Measurements from ENCODE around the gene WDR93. TPM values are rescaled to one million over a fixed set of nuclear protein-coding genes. Genes with fewer than 3 reads are reported as not detected.

WDR93 gene
- total RNA-seq (under 1 TPM in 2 of 10 donors, not detected in 8; 0.15 TPM), polyA plus RNA-seq (under 1 TPM in 1 of 2 donors, not detected in 1; 0.09 TPM)
- long read RNA-seq, donor 1 = 0 reads
- long read RNA-seq, donor 2 = 0 reads
- long read RNA-seq, donor 3 = 0 reads

DNA sequence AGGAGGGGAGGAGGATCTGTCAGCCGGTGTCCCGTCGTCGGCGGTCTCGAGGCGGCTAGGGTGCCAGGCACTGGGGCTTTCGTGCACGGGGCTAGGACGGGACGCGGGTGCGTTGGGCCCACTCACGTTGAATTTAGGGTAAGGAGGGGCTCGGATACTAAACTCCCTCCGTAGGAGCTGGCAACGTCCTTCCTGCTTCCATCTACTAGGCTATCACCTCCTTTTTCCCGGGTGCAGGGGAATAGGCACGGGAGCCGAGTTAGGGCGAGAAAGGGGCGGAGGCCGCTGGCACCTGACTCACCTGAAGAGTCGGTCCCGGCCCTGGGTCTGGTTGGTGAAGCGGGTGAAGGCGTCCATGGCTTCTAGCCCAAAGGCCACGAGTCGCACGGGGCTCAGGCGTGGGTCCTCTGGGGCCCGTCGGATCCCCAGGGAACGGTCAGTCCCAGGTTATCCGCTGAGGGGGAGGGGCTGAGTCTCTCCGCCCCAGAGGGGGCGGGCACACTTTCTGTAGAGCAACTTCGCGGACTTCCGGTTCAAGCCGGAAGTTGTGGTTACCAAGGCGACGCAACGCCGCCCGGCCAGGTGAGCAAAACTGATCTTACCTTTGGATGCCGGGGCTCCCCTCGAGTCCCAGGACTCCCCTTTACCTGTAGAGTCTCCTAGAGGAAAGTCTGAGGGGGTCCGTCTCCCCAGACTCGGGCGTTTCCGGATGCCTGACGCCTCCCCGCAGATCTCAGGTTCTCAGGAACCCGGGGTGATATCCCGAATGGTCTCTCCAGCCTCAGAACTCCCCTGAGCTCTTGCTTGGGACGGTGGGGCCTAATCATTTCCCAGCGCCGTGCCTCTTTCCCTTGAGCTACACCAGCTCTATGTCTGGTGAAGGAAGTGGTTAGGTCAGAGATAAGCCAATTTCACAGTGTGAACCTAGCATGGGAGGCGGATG lies at the start of gene WDR93, which contains the start of gene PEX11A:
TSS of gene WDR93 (plus strand) at position 536 of the 943 bp plus-strand sequence. CDS start 10,936 bp downstream, outside the sequence.
TSS of gene PEX11A (minus strand) at position 479 of the 943 bp plus-strand sequence. CDS start at position 357, 122 bp downstream.
- peak within 1 kb of the TSS; percentile 59 to 86 (median 70) for H3K4me3 ChIP-seq
- H3K36me3 ChIP-seq = peaks cover 0 to 8% (median 0%) of the 10 kb centered on the region in 9 donors
- DNase-seq (peak; percentile 77 to 79), ATAC-seq (peak; percentile 85 to 98 (median 96))
- intact Hi-C loops (cut with DNase I) = loop anchor here in 1 of 10 donors (10.0 kb wide), 1 partner anchor 46 kb away; no protein-coding TSS in a partner anchor
- H3K9me3 ChIP-seq = no peaks in the 10 kb centered on the region
- H3K27ac ChIP-seq = peak within 1 kb of the TSS in 8 of 10 donors; percentile 41 to 78 (median 62)
- peaks cover 0 to 16% (median 10%) of the 10 kb centered on the region in 9 donors for H3K4me1 ChIP-seq
- TF ChIP-seq, protein P1, sequence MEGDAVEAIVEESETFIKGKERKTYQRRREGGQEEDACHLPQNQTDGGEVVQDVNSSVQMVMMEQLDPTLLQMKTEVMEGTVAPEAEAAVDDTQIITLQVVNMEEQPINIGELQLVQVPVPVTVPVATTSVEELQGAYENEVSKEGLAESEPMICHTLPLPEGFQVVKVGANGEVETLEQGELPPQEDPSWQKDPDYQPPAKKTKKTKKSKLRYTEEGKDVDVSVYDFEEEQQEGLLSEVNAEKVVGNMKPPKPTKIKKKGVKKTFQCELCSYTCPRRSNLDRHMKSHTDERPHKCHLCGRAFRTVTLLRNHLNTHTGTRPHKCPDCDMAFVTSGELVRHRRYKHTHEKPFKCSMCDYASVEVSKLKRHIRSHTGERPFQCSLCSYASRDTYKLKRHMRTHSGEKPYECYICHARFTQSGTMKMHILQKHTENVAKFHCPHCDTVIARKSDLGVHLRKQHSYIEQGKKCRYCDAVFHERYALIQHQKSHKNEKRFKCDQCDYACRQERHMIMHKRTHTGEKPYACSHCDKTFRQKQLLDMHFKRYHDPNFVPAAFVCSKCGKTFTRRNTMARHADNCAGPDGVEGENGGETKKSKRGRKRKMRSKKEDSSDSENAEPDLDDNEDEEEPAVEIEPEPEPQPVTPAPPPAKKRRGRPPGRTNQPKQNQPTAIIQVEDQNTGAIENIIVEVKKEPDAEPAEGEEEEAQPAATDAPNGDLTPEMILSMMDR (IDR thresholded peaks at IDR 0.05) = no peak
- H3K27me3 ChIP-seq = no peaks in the 10 kb centered on the region
- 3 to 4% methylated on average over 59 to 60 of the region's 60 CpGs for WGBS, 2 donors

DNA sequence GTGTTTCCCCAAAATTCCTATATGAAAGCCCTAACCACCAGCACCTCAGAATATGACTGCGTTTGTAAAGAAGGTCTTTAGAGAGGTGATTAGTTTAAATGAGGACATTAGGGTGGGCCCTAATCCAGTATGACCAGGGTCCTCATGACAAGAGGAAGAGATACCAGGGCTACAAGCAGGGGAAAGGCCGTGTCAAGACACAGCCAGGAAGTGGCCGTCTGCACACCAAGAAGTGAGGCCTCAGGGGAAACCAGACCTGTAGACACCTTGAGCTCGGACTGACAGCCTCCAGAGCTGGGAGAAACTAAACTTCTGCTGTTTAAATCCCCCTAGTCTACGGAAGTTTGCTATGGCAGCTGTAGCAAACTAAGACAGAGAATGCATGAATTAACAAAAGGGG lies 49.6 kb upstream of the WDR93 start:
- Histone ChIP-seq H3K27ac (no peak overlapping the region), H3K4me3 (no peak overlapping the region), H3K9me3 (no peaks in the 10 kb centered on the region), H3K4me1 (peaks cover 0 to 6% (median 0%) of the 10 kb centered on the region in 9 donors), H3K27me3 (no peaks in the 10 kb centered on the region), H3K36me3 (peaks cover 0 to 14% (median 0%) of the 10 kb centered on the region in 9 donors)
- ATAC-seq = no peak
- TF ChIP-seq, protein P1 (IDR thresholded peaks at IDR 0.05) = no peak
- intact Hi-C loops (cut with DNase I) = loop anchor here in 1 of 10 donors (10.0 kb wide), 1 partner anchor 54 kb away; the partner anchor contains the start of genes PEX11A and WDR93
- WGBS, 2 donors = 77 to 78% methylated on average over 5 of the region's 5 CpGs
- DNase-seq = no peak

DNA sequence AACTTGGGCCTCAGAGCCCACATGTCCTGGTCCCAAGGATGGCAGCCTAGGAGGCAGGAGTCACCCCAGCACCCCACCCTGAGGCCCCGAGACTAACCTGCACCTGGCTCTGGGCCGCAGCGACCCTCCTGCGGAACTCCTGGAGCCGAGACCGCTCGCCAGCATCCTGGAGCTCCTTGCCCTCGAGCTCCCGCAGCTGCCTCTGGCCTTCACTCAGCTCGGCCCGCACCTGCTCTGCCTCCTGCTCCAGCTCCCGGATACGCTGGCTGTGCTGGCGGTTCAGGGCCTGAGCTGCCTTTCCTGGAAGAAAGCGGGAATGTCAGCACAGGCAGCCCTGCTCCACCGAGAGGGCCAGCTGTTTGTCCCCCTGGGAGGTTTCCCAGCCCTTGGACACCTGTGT lies 48.5 kb upstream of the WDR93 start:
- WGBS, 2 donors = 94% methylated on average over 16 of the region's 16 CpGs
- H3K9me3 ChIP-seq = no peaks in the 10 kb centered on the region
- no peaks in the 10 kb centered on the region for H3K27me3 ChIP-seq
- peaks cover 0 to 14% (median 0%) of the 10 kb centered on the region in 9 donors for H3K36me3 ChIP-seq
- TF ChIP-seq, protein P1 (IDR thresholded peaks at IDR 0.05) = no peak
- intact Hi-C loops (cut with DNase I) = loop anchor here in 1 of 10 donors (10.0 kb wide), 1 partner anchor 53 kb away; the partner anchor contains the start of genes PEX11A and WDR93
- ATAC-seq (peak in 3 of 8 donors; percentile 4 to 18 (median 8)), DNase-seq (no peak)
- peak overlapping the region in 3 of 10 donors; percentile 8 to 67 (median 20) for H3K27ac ChIP-seq
- no peak overlapping the region for H3K4me3 ChIP-seq
- peaks cover 0 to 8% (median 0%) of the 10 kb centered on the region in 9 donors for H3K4me1 ChIP-seq

DNA sequence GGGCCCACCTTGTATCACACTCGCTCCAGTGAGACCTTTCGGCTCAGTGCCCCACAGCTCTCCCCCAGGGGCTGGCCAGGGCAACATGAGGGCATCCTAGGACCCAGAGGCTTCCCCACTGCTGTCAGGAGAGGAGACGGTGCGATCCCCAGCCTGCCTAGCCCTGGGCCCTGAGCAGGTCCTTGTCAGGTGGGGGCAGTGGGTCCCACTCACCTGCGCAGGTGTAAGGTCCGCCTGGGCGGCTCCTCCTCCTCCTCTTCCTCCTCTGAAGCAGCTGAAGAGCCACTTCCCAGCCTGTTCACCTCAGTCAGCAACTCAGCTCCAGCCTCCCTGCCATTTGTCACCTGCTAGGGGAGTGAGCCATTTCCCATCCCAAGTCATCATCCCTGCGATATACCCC lies 44.9 kb upstream of the WDR93 start:
- ATAC-seq = no peak
- Histone ChIP-seq H3K4me1 (peaks cover 0 to 12% (median 0%) of the 10 kb centered on the region in 9 donors), H3K27me3 (peaks cover 0 to 5% (median 0%) of the 10 kb centered on the region in 7 donors), H3K36me3 (peaks cover 0 to 26% (median 0%) of the 10 kb centered on the region in 9 donors), H3K9me3 (no peaks in the 10 kb centered on the region), H3K27ac (no peak overlapping the region), H3K4me3 (no peak overlapping the region)
- DNase-seq = no peak
- intact Hi-C loops (cut with DNase I) = loop anchor here in 3 of 10 donors (2.0 to 10.0 kb wide), 3 partner anchors 49 to 103 kb away; partner anchors contain the start of genes PEX11A (in 1 of the 3) and WDR93 (in 1 of the 3)
- 94 to 97% methylated on average over 8 of the region's 8 CpGs for WGBS, 2 donors
- TF ChIP-seq, protein P1 (IDR thresholded peaks at IDR 0.05) = no peak

Measured in heart right ventricle (tissue), 16 donors.